Stimulated activated CD4-positive, alpha-beta T cell treated with anti-CD3 and anti-CD28 coated beads, Interleukin-15, amount 100 ng/mL, for 48 hours (primary cell): ENCODE measurements around the gene KCNMA1.

Source experiments
- DNase-seq, 2 donors: peaks; one replicate each; pipeline ENCODE4 v3.0.0-alpha.2; 2020; ENCODE audit warnings: low read depth in 2 of 2

Gene KCNMA1

GRCh38 chr10:77274046-77274795, 363.4 kb downstream of the KCNMA1 start:
- no peak for DNase-seq

- no peak for DNase-seq
Measured at GRCh38 chr10:77269163-77269562, 368.4 kb downstream of the KCNMA1 start.

- DNase-seq, result no peak
Measured at GRCh38 chr10:77268721-77269120, 368.9 kb downstream of the KCNMA1 start.

GRCh38 chr10:77267703-77268675, 369.6 kb downstream of the KCNMA1 start:
- no peak for DNase-seq

GRCh38 chr10:77266242-77266641, 371.4 kb downstream of the KCNMA1 start:
- no peak for DNase-seq

GRCh38 chr10:77264527-77264926, 373.1 kb downstream of the KCNMA1 start:
- DNase-seq, result no peak

- DNase-seq, result no peak
Measured at GRCh38 chr10:77264107-77264506, 373.5 kb downstream of the KCNMA1 start.

- no peak for DNase-seq
Measured at GRCh38 chr10:77263700-77264099, 373.9 kb downstream of the KCNMA1 start.

- no peak for DNase-seq
Measured at GRCh38 chr10:77261146-77261545, 376.5 kb downstream of the KCNMA1 start.

- no peak for DNase-seq
Measured at GRCh38 chr10:77259171-77259874, 378.3 kb downstream of the KCNMA1 start.

- no peak for DNase-seq
Measured at GRCh38 chr10:77256346-77256745, 381.3 kb downstream of the KCNMA1 start.

- no peak for DNase-seq
Measured at GRCh38 chr10:77253556-77254064, 384.0 kb downstream of the KCNMA1 start.

GRCh38 chr10:77253147-77253545, 384.5 kb downstream of the KCNMA1 start:
- no peak for DNase-seq

GRCh38 chr10:77252380-77253146, 385.0 kb downstream of the KCNMA1 start:
- DNase-seq, result no peak

- no peak for DNase-seq
Measured at GRCh38 chr10:77251297-77252013, 386.2 kb downstream of the KCNMA1 start.

GRCh38 chr10:77249901-77250459, 387.6 kb downstream of the KCNMA1 start:
- DNase-seq, result no peak

GRCh38 chr10:77248104-77248790, 389.4 kb downstream of the KCNMA1 start:
- DNase-seq, result no peak

- DNase-seq, result no peak
Measured at GRCh38 chr10:77247031-77247990, 390.3 kb downstream of the KCNMA1 start.
